ENCODE data around the gene CRTC1.
"Not testable (repeated sequence)": the region's sequence is repeated elsewhere in the genome, so short reads cannot be mapped to it uniquely, and the experiment has no call there.

Gene CRTC1

GRCh38 chr19:18804643-18805042 lies 121.2 kb downstream of the CRTC1 start:
- no peaks in the 10 kb centered on the region for H3K79me2 ChIP-seq (ENCODE audit: low read length)
- no peak overlapping the region for H3K9ac ChIP-seq (ENCODE audit: low read length)
- TF ChIP-seq EZH2 (optimal IDR thresholded peaks at IDR 0.05; ENCODE audit: low read depth, low read length), result no peak
- TF ChIP-seq EZH2phosphoT487 (IDR thresholded peaks at IDR 0.05; ENCODE audit: low read length), result no peak
- TF ChIP-seq, protein P1, sequence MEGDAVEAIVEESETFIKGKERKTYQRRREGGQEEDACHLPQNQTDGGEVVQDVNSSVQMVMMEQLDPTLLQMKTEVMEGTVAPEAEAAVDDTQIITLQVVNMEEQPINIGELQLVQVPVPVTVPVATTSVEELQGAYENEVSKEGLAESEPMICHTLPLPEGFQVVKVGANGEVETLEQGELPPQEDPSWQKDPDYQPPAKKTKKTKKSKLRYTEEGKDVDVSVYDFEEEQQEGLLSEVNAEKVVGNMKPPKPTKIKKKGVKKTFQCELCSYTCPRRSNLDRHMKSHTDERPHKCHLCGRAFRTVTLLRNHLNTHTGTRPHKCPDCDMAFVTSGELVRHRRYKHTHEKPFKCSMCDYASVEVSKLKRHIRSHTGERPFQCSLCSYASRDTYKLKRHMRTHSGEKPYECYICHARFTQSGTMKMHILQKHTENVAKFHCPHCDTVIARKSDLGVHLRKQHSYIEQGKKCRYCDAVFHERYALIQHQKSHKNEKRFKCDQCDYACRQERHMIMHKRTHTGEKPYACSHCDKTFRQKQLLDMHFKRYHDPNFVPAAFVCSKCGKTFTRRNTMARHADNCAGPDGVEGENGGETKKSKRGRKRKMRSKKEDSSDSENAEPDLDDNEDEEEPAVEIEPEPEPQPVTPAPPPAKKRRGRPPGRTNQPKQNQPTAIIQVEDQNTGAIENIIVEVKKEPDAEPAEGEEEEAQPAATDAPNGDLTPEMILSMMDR (IDR thresholded peaks at IDR 0.05; ENCODE audit: low read length), result no peak
- H3K4me2 ChIP-seq (ENCODE audit: low read depth, low read length), result no peak overlapping the region
- no peaks in the 10 kb centered on the region for H3K4me1 ChIP-seq (ENCODE audit: low read length)
- no peaks in the 10 kb centered on the region for H3K9me2 ChIP-seq (replicated peaks; ENCODE audit: insufficient read depth, low read length)
- H3K36me3 ChIP-seq (replicated peaks; ENCODE audit: insufficient read depth, low read length), result no peaks in the 10 kb centered on the region
- no peak for DNase-seq
- H2AFZ ChIP-seq (ENCODE audit: low read length), result no peak overlapping the region
- no peaks in the 10 kb centered on the region for H4K20me1 ChIP-seq (ENCODE audit: insufficient read depth, low read length)
- no peaks in the 10 kb centered on the region for H3F3A ChIP-seq (ENCODE audit: insufficient read depth, low read length)
- H3K27me3 ChIP-seq (replicated peaks; ENCODE audit: insufficient read depth, low read length), result peaks cover 70% of the 10 kb centered on the region
- H3K4me3 ChIP-seq (ENCODE audit: low read length), result no peak overlapping the region
- no peaks in the 10 kb centered on the region for H3K9me3 ChIP-seq (replicated peaks; ENCODE audit: insufficient read depth, low read length)
- no peak overlapping the region for H3K27ac ChIP-seq (ENCODE audit: low read length)

DNA sequence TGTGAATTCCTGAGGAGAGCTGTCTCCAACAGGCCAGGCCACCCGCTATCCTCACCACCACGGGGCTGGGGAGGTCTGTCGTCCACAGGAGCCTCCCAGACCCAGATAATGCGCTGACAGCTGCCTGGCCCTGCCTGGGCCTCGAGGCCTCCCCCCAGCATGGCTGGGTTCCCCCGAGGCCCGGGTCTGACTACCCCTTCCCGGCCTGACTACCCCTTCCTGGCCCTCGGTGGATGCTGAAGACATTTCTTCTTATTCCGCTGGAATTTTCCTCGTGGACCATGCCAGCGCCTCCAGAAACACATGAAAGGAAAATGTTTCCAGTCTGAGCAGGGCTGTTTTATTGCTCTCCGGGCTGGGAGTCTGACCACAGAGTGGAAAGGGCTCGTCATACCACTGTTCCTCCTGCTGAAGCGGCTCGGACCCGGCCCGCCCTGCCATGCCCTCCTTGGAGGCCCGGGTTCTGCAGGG lies 124.4 kb downstream of the CRTC1 start:
- H3K36me3 ChIP-seq (replicated peaks; ENCODE audit: insufficient read depth, low read length), result no peaks in the 10 kb centered on the region
- no peaks in the 10 kb centered on the region for H3K9me3 ChIP-seq (replicated peaks; ENCODE audit: insufficient read depth, low read length)
- no peaks in the 10 kb centered on the region for H3K4me1 ChIP-seq (ENCODE audit: low read length)
- no peaks in the 10 kb centered on the region for H3K79me2 ChIP-seq (ENCODE audit: low read length)
- H2AFZ ChIP-seq (ENCODE audit: low read length), result no peak overlapping the region
- peaks cover 57% of the 10 kb centered on the region for H3K27me3 ChIP-seq (replicated peaks; ENCODE audit: insufficient read depth, low read length)
- DNase-seq, result no peak
- TF ChIP-seq EZH2 (optimal IDR thresholded peaks at IDR 0.05; ENCODE audit: low read depth, low read length) (no peak), EZH2phosphoT487 (IDR thresholded peaks at IDR 0.05; ENCODE audit: low read length) (no peak)
- TF ChIP-seq, protein P1 (IDR thresholded peaks at IDR 0.05; ENCODE audit: low read length), result no peak
- no peaks in the 10 kb centered on the region for H3K9me2 ChIP-seq (replicated peaks; ENCODE audit: insufficient read depth, low read length)
- H3K9ac ChIP-seq (ENCODE audit: low read length), result no peak overlapping the region
- no peak overlapping the region for H3K27ac ChIP-seq (ENCODE audit: low read length)
- no peaks in the 10 kb centered on the region for H4K20me1 ChIP-seq (ENCODE audit: insufficient read depth, low read length)
- no peak overlapping the region for H3K4me3 ChIP-seq (ENCODE audit: low read length)
- H3F3A ChIP-seq (ENCODE audit: insufficient read depth, low read length), result no peaks in the 10 kb centered on the region
- no peak overlapping the region for H3K4me2 ChIP-seq (ENCODE audit: low read depth, low read length)

GRCh38 chr19:18809149-18809868 lies 125.8 kb downstream of the CRTC1 start:
- Histone ChIP-seq H3K27me3 (replicated peaks; ENCODE audit: insufficient read depth, low read length) (peaks cover 53% of the 10 kb centered on the region), H3F3A (ENCODE audit: insufficient read depth, low read length) (no peaks in the 10 kb centered on the region), H3K4me3 (ENCODE audit: low read length) (no peak overlapping the region), H3K9me2 (replicated peaks; ENCODE audit: insufficient read depth, low read length) (no peaks in the 10 kb centered on the region), H3K4me1 (ENCODE audit: low read length) (no peaks in the 10 kb centered on the region), H3K36me3 (replicated peaks; ENCODE audit: insufficient read depth, low read length) (no peaks in the 10 kb centered on the region), H3K4me2 (ENCODE audit: low read depth, low read length) (no peak overlapping the region), H4K20me1 (ENCODE audit: insufficient read depth, low read length) (no peaks in the 10 kb centered on the region), H2AFZ (ENCODE audit: low read length) (no peak overlapping the region), H3K9me3 (replicated peaks; ENCODE audit: insufficient read depth, low read length) (no peaks in the 10 kb centered on the region), H3K27ac (ENCODE audit: low read length) (no peak overlapping the region), H3K79me2 (ENCODE audit: low read length) (no peaks in the 10 kb centered on the region), H3K9ac (ENCODE audit: low read length) (no peak overlapping the region)
- no peak for DNase-seq
- TF ChIP-seq EZH2phosphoT487 (IDR thresholded peaks at IDR 0.05; ENCODE audit: low read length) (no peak), EZH2 (optimal IDR thresholded peaks at IDR 0.05; ENCODE audit: low read depth, low read length) (no peak)
- TF ChIP-seq, protein P1 (IDR thresholded peaks at IDR 0.05; ENCODE audit: low read length), result no peak

GRCh38 chr19:18811638-18812037 lies 128.2 kb downstream of the CRTC1 start:
- DNase-seq; H3K9ac ChIP-seq (ENCODE audit: low read length); H3K9me2 ChIP-seq (replicated peaks; ENCODE audit: insufficient read depth, low read length); H3K36me3 ChIP-seq (replicated peaks; ENCODE audit: insufficient read depth, low read length); H3K4me1 ChIP-seq (ENCODE audit: low read length); H3K9me3 ChIP-seq (replicated peaks; ENCODE audit: insufficient read depth, low read length); H3K27ac ChIP-seq (ENCODE audit: low read length); H3K4me3 ChIP-seq (ENCODE audit: low read length); H3K79me2 ChIP-seq (ENCODE audit: low read length); H3F3A ChIP-seq (ENCODE audit: insufficient read depth, low read length); H4K20me1 ChIP-seq (ENCODE audit: insufficient read depth, low read length); H2AFZ ChIP-seq (ENCODE audit: low read length); H3K4me2 ChIP-seq (ENCODE audit: low read depth, low read length): not testable (repeated sequence)
- peaks cover 50% of the 10 kb centered on the region for H3K27me3 ChIP-seq (replicated peaks; ENCODE audit: insufficient read depth, low read length)

All from MM.1S (cell line).